Astrocyte (in vitro differentiated cells and primary cell): ENCODE results near the gene TET2. TPM values are rescaled to one million over a fixed set of nuclear protein-coding genes. Genes with fewer than 3 reads are reported as not detected.
A peak's percentile ranks its signal among the peaks of the same experiment; 100 is the strongest.

Source experiments
- DNase-seq: peaks from one replicate; pipeline ENCODE4 v3.0.0-alpha.2; 2010; ENCODE audit warnings: low read depth
- FAIRE-seq: peaks from 2 replicates; lab custom pipeline; 2011; peaks lifted over from hg19 to GRCh38; lab: Jason Lieb, UNC
- H2AFZ ChIP-seq: 2 replicates; pipeline ENCODE4 v1.6.0; 2012; ENCODE audit warnings: low read depth, low read length, inconsistent platforms
- H3K27ac ChIP-seq: 2 replicates; pipeline ENCODE4 v1.5.1; 2011; ENCODE audit warnings: low read depth, low read length, inconsistent platforms
- H3K27me3 ChIP-seq: 2 replicates; pipeline ENCODE4 v1.6.0; 2011; ENCODE audit warnings: low read length, inconsistent platforms; ENCODE audit not compliant: insufficient read depth
- H3K36me3 ChIP-seq: 2 replicates; pipeline ENCODE4 v1.5.1; 2011; ENCODE audit warnings: low read length, inconsistent platforms; ENCODE audit not compliant: insufficient read depth
- H3K4me1 ChIP-seq: 2 replicates; pipeline ENCODE4 v1.5.1; 2011; ENCODE audit warnings: low read length, inconsistent platforms; ENCODE audit not compliant: insufficient read depth
- H3K4me2 ChIP-seq: 2 replicates; pipeline ENCODE4 v1.6.0; 2012; ENCODE audit warnings: low read length, inconsistent platforms
- H3K4me3 ChIP-seq: 2 replicates; pipeline ENCODE4 v1.5.1; 2011; ENCODE audit warnings: low read depth, mild to moderate bottlenecking, low read length, inconsistent platforms; ENCODE audit not compliant: insufficient read depth
- H3K79me2 ChIP-seq: 2 replicates; pipeline ENCODE4 v1.6.0; 2012; ENCODE audit warnings: mild to moderate bottlenecking, low read length, inconsistent platforms; ENCODE audit not compliant: insufficient read depth
- H3K9ac ChIP-seq: 2 replicates; pipeline ENCODE4 v1.6.0; 2012; ENCODE audit warnings: mild to moderate bottlenecking, low read length, inconsistent platforms
- H3K9me3 ChIP-seq: 2 replicates; pipeline ENCODE4 v1.5.1; 2012; ENCODE audit warnings: low read depth, mild to moderate bottlenecking, low read length, inconsistent platforms; ENCODE audit not compliant: insufficient read depth
- H4K20me1 ChIP-seq: 2 replicates; pipeline ENCODE4 v1.6.0; 2012; ENCODE audit warnings: low read length, inconsistent platforms; ENCODE audit not compliant: insufficient read depth
- H3K27ac Mint-ChIP-seq: one replicate; pipeline ENCODE4 v1.8.0; 2021; ENCODE audit warnings: mild to moderate bottlenecking, mixed read lengths; ENCODE audit not compliant: unreplicated experiment
- H3K27me3 Mint-ChIP-seq: one replicate; pipeline ENCODE4 v1.8.0; 2021; ENCODE audit warnings: low read depth, mixed read lengths; ENCODE audit not compliant: unreplicated experiment
- H3K36me3 Mint-ChIP-seq: one replicate; pipeline ENCODE4 v1.8.0; 2021; ENCODE audit warnings: low read depth, mixed read lengths; ENCODE audit not compliant: unreplicated experiment
- H3K4me1 Mint-ChIP-seq: one replicate; pipeline ENCODE4 v1.8.0; 2021; ENCODE audit warnings: low read depth, mixed read lengths; ENCODE audit not compliant: unreplicated experiment
- H3K4me3 Mint-ChIP-seq: one replicate; pipeline ENCODE4 v1.8.0; 2021; ENCODE audit warnings: mild to moderate bottlenecking, moderate library complexity, mixed read lengths; ENCODE audit not compliant: unreplicated experiment
- H3K9me3 Mint-ChIP-seq: one replicate; pipeline ENCODE4 v1.8.0; 2021; ENCODE audit warnings: mild to moderate bottlenecking, mixed read lengths; ENCODE audit not compliant: unreplicated experiment
- CTCF ChIP-seq: IDR thresholded peaks from 2 replicates; pipeline ENCODE4 v1.5.1; 2011; ENCODE audit warnings: low read depth, mild to moderate bottlenecking, inconsistent platforms, low read length, moderate library complexity; ENCODE audit not compliant: insufficient read depth
- EZH2 ChIP-seq: IDR thresholded peaks from 2 replicates; pipeline ENCODE4 v1.6.1; 2012; ENCODE audit warnings: mild to moderate bottlenecking, low read length, inconsistent platforms; ENCODE audit not compliant: insufficient read depth
- total RNA-seq: library from RNA; stranded (reverse); gene quantifications from 2 replicates; pipeline ENCODE4 v1.2.1, GENCODE V29; 2021

TET2 gene
- total RNA-seq, 1 donor from 2014 or later = 15.7 TPM

DNA sequence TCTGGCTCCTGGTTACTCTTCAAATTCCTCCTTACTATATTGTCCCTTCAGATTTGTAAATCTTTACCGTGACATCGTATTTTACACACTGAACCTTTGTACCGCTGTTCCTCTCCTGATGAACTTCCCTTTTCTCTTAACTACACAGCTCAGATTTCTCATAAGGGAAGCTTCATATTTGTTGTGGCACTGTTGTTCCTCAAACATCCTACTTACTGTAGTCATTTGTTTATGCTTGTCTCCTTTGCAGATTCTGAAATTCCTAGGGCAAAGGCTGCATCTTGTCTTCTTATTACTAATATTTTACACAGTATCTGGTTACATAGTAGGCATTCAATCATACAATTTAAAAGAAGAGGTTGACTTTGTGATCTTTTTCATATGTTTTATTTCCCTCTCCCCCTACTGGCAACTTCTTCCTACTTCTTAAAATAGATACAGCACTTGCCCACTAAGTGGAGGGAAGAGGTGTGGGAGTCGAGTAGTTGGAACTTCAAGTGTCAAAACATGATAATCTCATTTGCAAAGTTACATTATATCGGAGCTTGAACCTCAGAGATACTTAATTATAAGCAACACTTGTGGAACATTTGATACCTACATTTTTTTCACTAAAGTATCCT lies 50.0 kb downstream of the TET2 start:
- Histone ChIP-seq H3K79me2 (peaks cover 35% of the 10 kb centered on the region), H3K27ac (no peak overlapping the region), H3K27me3 (no peaks in the 10 kb centered on the region), H3K36me3 (no peaks in the 10 kb centered on the region), H3K4me2 (no peak overlapping the region), H3K9ac (no peak overlapping the region), H3K4me1 (peaks cover 18% of the 10 kb centered on the region), H3K9me3 (no peaks in the 10 kb centered on the region), H4K20me1 (no peaks in the 10 kb centered on the region), H2AFZ (no peak overlapping the region), H3K4me3 (no peak overlapping the region)
- no peak for TF ChIP-seq EZH2
- TF ChIP-seq CTCF = peak; percentile 21
- no peak overlapping the region for H3K4me3 Mint-ChIP-seq
- H3K4me1 Mint-ChIP-seq = peaks cover 55% of the 10 kb centered on the region
- H3K27me3 Mint-ChIP-seq = no peaks in the 10 kb centered on the region
- H3K27ac Mint-ChIP-seq = no peak overlapping the region
- peaks cover 1% of the 10 kb centered on the region for H3K9me3 Mint-ChIP-seq
- peaks cover 4% of the 10 kb centered on the region for H3K36me3 Mint-ChIP-seq
- no peak for FAIRE-seq
- no peak for DNase-seq

GRCh38 chr4:105197777-105198176 lies 51.1 kb downstream of the TET2 start:
- Histone ChIP-seq H3K27ac (peak overlapping the region; percentile 41), H3K9ac (no peak overlapping the region), H2AFZ (no peak overlapping the region), H3K9me3 (no peaks in the 10 kb centered on the region), H3K79me2 (peaks cover 41% of the 10 kb centered on the region), H4K20me1 (no peaks in the 10 kb centered on the region), H3K27me3 (no peaks in the 10 kb centered on the region), H3K4me2 (no peak overlapping the region), H3K36me3 (no peaks in the 10 kb centered on the region), H3K4me3 (no peak overlapping the region), H3K4me1 (peaks cover 9% of the 10 kb centered on the region)
- no peak for TF ChIP-seq CTCF
- no peak for TF ChIP-seq EZH2
- Mint-ChIP-seq H3K9me3 (peaks cover 1% of the 10 kb centered on the region), H3K4me3 (no peak overlapping the region), H3K27me3 (no peaks in the 10 kb centered on the region), H3K27ac (no peak overlapping the region), H3K36me3 (peaks cover 4% of the 10 kb centered on the region), H3K4me1 (peaks cover 48% of the 10 kb centered on the region)
- FAIRE-seq (no peak), DNase-seq (peak; percentile 25)

- Histone ChIP-seq H3K27ac (no peak overlapping the region), H3K27me3 (no peaks in the 10 kb centered on the region), H3K4me3 (no peak overlapping the region), H3K9me3 (no peaks in the 10 kb centered on the region), H2AFZ (no peak overlapping the region), H3K4me2 (no peak overlapping the region), H4K20me1 (no peaks in the 10 kb centered on the region), H3K79me2 (peaks cover 36% of the 10 kb centered on the region), H3K36me3 (no peaks in the 10 kb centered on the region), H3K9ac (no peak overlapping the region), H3K4me1 (peaks cover 9% of the 10 kb centered on the region)
- peak; percentile 54 for FAIRE-seq
- TF ChIP-seq EZH2 = no peak
- TF ChIP-seq CTCF = no peak
- DNase-seq = peak; percentile 11
- H3K4me1 Mint-ChIP-seq = peaks cover 42% of the 10 kb centered on the region
- H3K4me3 Mint-ChIP-seq = no peak overlapping the region
- no peaks in the 10 kb centered on the region for H3K9me3 Mint-ChIP-seq
- H3K27me3 Mint-ChIP-seq = no peaks in the 10 kb centered on the region
- H3K27ac Mint-ChIP-seq = no peak overlapping the region
- peaks cover 4% of the 10 kb centered on the region for H3K36me3 Mint-ChIP-seq
Measured at GRCh38 chr4:105198541-105198940, 51.9 kb downstream of the TET2 start.
